Thoracic aorta (tissue), 2 donors: Measurements from ENCODE around the gene DMD. TPM values are rescaled to one million over a fixed set of nuclear protein-coding genes. Genes with fewer than 3 reads are reported as not detected.

Source experiments
- ATAC-seq: fragments of 150-250 bp; one replicate; pipeline ENCODE4 v1.8.0; 2017; ENCODE audit warnings: low read depth; ENCODE audit not compliant: insufficient number of reproducible peaks, low FRiP score
- DNase-seq: peaks from one replicate; pipeline ENCODE4 v3.0.0-alpha.2; 2020; ENCODE audit warnings: low spot score
- H3K27ac ChIP-seq, 2 donors: fragments of 200-600 bp; sonication (generic); 1 replicate in 1 of 2; 2 replicates in 1 of 2; pipeline ENCODE4 v1.5.1; 2016; ENCODE audit warnings: mild to moderate bottlenecking in 2 of 2, moderate library complexity in 2 of 2
- H3K27me3 ChIP-seq: fragments of 200-600 bp; sonication (generic); replicated peaks from 2 replicates; pipeline ENCODE4 v1.6.0; 2016; ENCODE audit warnings: mild to moderate bottlenecking; ENCODE audit not compliant: insufficient read depth
- H3K36me3 ChIP-seq: fragments of 200-600 bp; sonication (generic); one replicate; pipeline ENCODE4 v1.5.1; 2016
- H3K4me1 ChIP-seq, 2 donors: fragments of 200-600 bp; sonication (generic); 1 replicate in 1 of 2; 2 replicates in 1 of 2; pipeline versions ENCODE4 v1.5.1 to v1.6.0; 2016; ENCODE audit warnings: low read depth in 2 of 2, mild to moderate bottlenecking in 1 of 2; ENCODE audit not compliant: control insufficient read depth in 1 of 2
- H3K4me3 ChIP-seq: fragments of 200-600 bp; sonication (generic); 2 replicates; pipeline ENCODE4 v1.5.1; 2016; ENCODE audit warnings: mild to moderate bottlenecking
- H3K9me3 ChIP-seq: fragments of 200-600 bp; sonication (generic); 2 replicates; pipeline ENCODE4 v1.5.1; 2016
- total RNA-seq, 2 donors: library from RNA; depleted of rRNA; stranded (reverse); fragments of >200 nt; gene quantifications; one replicate each; pipeline versions ENCODE4 v1.1.0 to v1.2.3, GENCODE V29; 2016
- TF ChIP-seq, protein P1 (sequence below): fragments of 200-600 bp; sonication (generic); IDR thresholded peaks from one replicate; pipeline ENCODE4 v1.5.1; 2019; ENCODE audit warnings: antibody characterized with exemption

DMD gene
- total RNA-seq, 2 donors from 2014 or later: 224 to 233 TPM

DNA sequence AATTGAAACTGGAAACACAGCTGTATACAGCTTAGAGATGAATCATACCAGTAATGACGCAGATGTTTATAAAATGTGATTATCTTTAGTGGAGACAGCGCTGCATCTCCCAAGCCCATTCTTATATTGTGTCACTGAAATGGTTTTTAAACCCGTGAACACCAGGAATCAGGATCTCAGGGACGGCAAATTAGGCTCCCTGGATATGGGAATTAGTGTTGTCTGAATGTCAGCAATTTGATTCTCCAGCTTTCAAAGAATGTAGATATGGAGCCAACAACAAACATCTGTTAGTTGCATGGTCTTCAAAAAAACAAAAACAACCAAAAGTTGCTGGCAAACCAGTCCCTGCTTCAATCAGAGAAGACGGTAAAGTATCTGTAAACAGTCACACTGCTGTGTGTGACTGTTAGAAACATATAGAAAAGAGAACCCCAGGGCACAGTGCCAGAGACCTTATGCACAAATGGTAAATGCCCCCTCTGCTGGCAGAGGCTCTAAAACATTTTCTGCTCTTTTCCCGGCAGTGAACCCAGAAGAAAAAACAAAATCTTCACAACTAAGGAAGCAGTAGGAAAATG, 1787.7 kb downstream of the DMD start:
- Histone ChIP-seq H3K9me3 (no peaks in the 10 kb centered on the region), H3K27ac (no peak overlapping the region), H3K36me3 (no peaks in the 10 kb centered on the region), H3K4me1 (no peaks in the 10 kb centered on the region), H3K27me3 (no peaks in the 10 kb centered on the region), H3K4me3 (no peak overlapping the region)
- no peak for ATAC-seq
- TF ChIP-seq, protein P1, sequence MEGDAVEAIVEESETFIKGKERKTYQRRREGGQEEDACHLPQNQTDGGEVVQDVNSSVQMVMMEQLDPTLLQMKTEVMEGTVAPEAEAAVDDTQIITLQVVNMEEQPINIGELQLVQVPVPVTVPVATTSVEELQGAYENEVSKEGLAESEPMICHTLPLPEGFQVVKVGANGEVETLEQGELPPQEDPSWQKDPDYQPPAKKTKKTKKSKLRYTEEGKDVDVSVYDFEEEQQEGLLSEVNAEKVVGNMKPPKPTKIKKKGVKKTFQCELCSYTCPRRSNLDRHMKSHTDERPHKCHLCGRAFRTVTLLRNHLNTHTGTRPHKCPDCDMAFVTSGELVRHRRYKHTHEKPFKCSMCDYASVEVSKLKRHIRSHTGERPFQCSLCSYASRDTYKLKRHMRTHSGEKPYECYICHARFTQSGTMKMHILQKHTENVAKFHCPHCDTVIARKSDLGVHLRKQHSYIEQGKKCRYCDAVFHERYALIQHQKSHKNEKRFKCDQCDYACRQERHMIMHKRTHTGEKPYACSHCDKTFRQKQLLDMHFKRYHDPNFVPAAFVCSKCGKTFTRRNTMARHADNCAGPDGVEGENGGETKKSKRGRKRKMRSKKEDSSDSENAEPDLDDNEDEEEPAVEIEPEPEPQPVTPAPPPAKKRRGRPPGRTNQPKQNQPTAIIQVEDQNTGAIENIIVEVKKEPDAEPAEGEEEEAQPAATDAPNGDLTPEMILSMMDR: no peak
- DNase-seq: no peak

DNA sequence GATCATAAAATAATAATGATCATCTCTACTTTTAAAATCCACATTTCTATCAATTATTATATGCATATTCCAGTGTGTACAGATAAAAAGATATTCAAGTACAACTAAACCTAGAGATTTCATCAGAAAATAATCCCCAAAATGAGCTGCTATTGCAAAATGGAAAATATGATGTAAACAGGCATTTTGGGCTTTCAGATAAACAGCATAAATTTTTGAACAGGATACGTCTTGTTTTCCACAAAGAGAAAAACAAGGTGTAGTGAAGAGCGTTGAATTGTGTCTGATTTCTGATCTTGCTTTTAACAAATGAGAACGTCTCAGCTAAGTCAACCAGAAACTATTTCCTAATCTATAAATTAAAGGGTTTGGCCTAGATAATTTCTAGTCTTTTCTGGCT, 1789.9 kb downstream of the DMD start:
- H3K4me1 ChIP-seq: no peaks in the 10 kb centered on the region
- no peak for ATAC-seq

DNA sequence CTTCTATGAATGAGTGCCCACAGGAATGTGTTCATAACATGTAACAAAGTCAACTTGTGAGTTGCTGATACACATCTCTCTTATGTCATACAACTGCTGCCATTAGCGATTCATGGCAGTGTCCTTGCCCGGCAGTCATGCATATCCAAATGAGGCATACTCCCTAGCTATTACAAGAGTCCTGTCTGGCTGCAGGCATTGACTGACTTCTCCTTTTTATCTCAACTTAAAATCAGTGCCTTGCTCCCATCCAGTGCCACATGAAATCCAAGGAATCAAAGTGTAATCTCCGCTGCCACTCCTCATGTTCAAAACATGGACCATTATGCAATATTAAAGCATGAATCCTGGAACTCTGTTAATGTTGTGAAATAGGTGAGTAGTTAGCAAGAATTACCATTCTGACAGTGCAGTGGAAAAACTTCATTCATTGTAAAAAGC, 1790.6 kb downstream of the DMD start:
- DNase-seq: no peak
- Histone ChIP-seq H3K27me3 (no peaks in the 10 kb centered on the region), H3K4me1 (no peaks in the 10 kb centered on the region), H3K27ac (no peak overlapping the region), H3K9me3 (no peaks in the 10 kb centered on the region), H3K36me3 (no peaks in the 10 kb centered on the region), H3K4me3 (no peak overlapping the region)
- ATAC-seq: no peak
- TF ChIP-seq, protein P1: no peak

More for the DNA sequence above, 1789.9 kb downstream of the DMD start:
- no peak for DNase-seq
- TF ChIP-seq, protein P1: no peak
- H3K27me3 ChIP-seq: no peaks in the 10 kb centered on the region
- H3K9me3 ChIP-seq: no peaks in the 10 kb centered on the region
- no peak overlapping the region for H3K4me3 ChIP-seq
- H3K36me3 ChIP-seq: no peaks in the 10 kb centered on the region
- no peak overlapping the region for H3K27ac ChIP-seq

DNA sequence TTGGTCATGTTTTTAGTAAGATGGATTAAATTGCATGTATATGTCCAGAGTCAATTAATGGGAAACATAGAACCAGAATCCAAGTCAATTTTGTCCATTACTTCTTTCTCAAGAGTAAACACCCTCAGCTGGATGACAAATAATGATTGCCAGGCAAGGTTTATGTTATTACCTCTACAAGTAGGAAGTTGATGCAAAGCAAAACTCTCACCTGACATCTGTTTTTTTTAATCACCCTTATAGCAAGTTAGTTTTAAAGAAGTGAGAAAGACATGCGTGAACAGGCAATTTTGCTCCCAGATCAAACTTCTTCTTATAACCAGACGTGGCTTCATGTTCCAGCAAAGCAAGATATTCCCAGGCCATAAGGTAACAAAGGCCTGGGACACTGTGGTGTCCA, 1791.0 kb downstream of the DMD start:
- no peaks in the 10 kb centered on the region for H3K27me3 ChIP-seq
- H3K36me3 ChIP-seq: no peaks in the 10 kb centered on the region
- H3K4me1 ChIP-seq: no peaks in the 10 kb centered on the region
- no peak for ATAC-seq
- no peak for DNase-seq
- H3K4me3 ChIP-seq: no peak overlapping the region
- no peaks in the 10 kb centered on the region for H3K9me3 ChIP-seq
- no peak overlapping the region for H3K27ac ChIP-seq
- TF ChIP-seq, protein P1: no peak

DNA sequence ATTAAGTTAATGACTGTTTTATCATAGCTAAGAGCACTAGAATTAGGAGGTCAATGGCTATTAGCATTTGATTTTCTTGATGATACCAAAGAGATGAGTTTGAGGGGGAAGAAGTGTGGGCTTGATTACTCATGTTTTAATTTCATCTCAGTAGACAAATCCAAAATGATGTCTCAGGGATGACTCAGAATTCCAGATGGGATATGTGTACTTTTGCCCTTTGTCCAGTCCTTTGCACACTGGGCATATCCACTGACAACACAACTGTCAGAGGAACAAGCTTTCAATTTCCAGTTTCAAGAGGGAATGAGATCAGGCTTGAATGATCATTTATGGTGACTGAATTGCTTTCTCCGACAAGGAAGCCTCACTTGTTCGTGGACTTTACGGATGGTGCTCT, 1814.2 kb downstream of the DMD start:
- Histone ChIP-seq H3K9me3 (no peaks in the 10 kb centered on the region), H3K36me3 (no peaks in the 10 kb centered on the region), H3K27me3 (no peaks in the 10 kb centered on the region), H3K27ac (no peak overlapping the region), H3K4me1 (no peaks in the 10 kb centered on the region), H3K4me3 (no peak overlapping the region)
- TF ChIP-seq, protein P1: no peak
- ATAC-seq (no peak), DNase-seq (no peak)
